GM12892 (cell line): Measurements from ENCODE around the gene TYROBP.

ENCODE experiments used
- DNase-seq: peaks from one replicate; pipeline ENCODE4 v3.0.0; 2011; ENCODE audit not compliant: insufficient read length
- FAIRE-seq: peaks from 2 replicates; lab custom pipeline; 2011; peaks lifted over from hg19 to GRCh38; lab: Jason Lieb, UNC
- POLR2A ChIP-seq: IDR thresholded peaks from 2 replicates; pipeline ENCODE4 v1.6.1; 2011; ENCODE audit warnings: low read depth, low read length, control low read depth
- POLR2AphosphoS5 ChIP-seq: IDR thresholded peaks from 2 replicates; pipeline ENCODE4 v1.6.1; 2011; ENCODE audit warnings: low read depth, low read length, control low read depth
- TAF1 ChIP-seq: IDR thresholded peaks from 2 replicates; pipeline ENCODE4 v1.6.1; 2011; ENCODE audit warnings: low read depth, mild to moderate bottlenecking, control low read depth, low read length, borderline replicate concordance

The TYROBP gene

GRCh38 chr19:35904311-35905068, 3.6 kb downstream of the TYROBP start:
- no peak for DNase-seq
- no peak for TF ChIP-seq TAF1
- no peak for TF ChIP-seq POLR2A
- no peak for TF ChIP-seq POLR2AphosphoS5
- FAIRE-seq, result no peak

- FAIRE-seq (peak; percentile 90), DNase-seq (peak; percentile 76)
- peak; percentile 69; the same call in 1 of the 2 replicates for TF ChIP-seq POLR2A
- peak; percentile 73 for TF ChIP-seq POLR2AphosphoS5
- TF ChIP-seq TAF1, result 0 out of 2 replicates have a peak, but pooled peaks have one; percentile 40
Measured at GRCh38 chr19:35903550-35904179, 4.4 kb downstream of the TYROBP start.

- FAIRE-seq (no peak), DNase-seq (no peak)
- TF ChIP-seq TAF1 (no peak), POLR2AphosphoS5 (no peak)
Measured at GRCh38 chr19:35902870-35903475, 5.1 kb downstream of the TYROBP start.

GRCh38 chr19:35901854-35902661, 6.0 kb downstream of the TYROBP start, which contains the start of gene HCST:
Gene HCST, plus strand, starts transcription at chr19:35902529. Its CDS starts 65 bp downstream, at chr19:35902594.
- DNase-seq (no peak), FAIRE-seq (peak; percentile 93)
- peak; percentile 64; the same call in 1 of the 2 replicates for TF ChIP-seq POLR2AphosphoS5
- peak; percentile 55; the same call in 1 of the 2 replicates for TF ChIP-seq POLR2A
- TF ChIP-seq TAF1, result no peak

GRCh38 chr19:35901055-35901644, 6.9 kb downstream of the TYROBP start:
- FAIRE-seq (peak; percentile 88), DNase-seq (no peak)
- no peak for TF ChIP-seq POLR2AphosphoS5
- TF ChIP-seq TAF1, result no peak
- TF ChIP-seq POLR2A, result no peak

- peak; percentile 93 for DNase-seq
- no peak for TF ChIP-seq TAF1
- peak; percentile 45; the same call in 1 of the 2 replicates for TF ChIP-seq POLR2AphosphoS5
- TF ChIP-seq POLR2A, result 0 out of 2 replicates have a peak, but pooled peaks have one; percentile 21
- FAIRE-seq, result peak; percentile 99
Measured at GRCh38 chr19:35899547-35900214, 8.4 kb downstream of the TYROBP start.

- DNase-seq, result no peak
- FAIRE-seq, result no peak
- no peak for TF ChIP-seq POLR2AphosphoS5
- TF ChIP-seq POLR2A, result no peak
- TF ChIP-seq TAF1, result no peak
Measured at GRCh38 chr19:35898499-35898809, 9.6 kb downstream of the TYROBP start.

GRCh38 chr19:35897706-35898451, 10.2 kb downstream of the TYROBP start:
- TF ChIP-seq POLR2AphosphoS5 (no peak), POLR2A (no peak)
- DNase-seq (no peak), FAIRE-seq (no peak)

- no peak for DNase-seq
- FAIRE-seq, result no peak
- no peak for TF ChIP-seq TAF1
- TF ChIP-seq POLR2A, result no peak
- no peak for TF ChIP-seq POLR2AphosphoS5
Measured at GRCh38 chr19:35896643-35897040, 11.5 kb downstream of the TYROBP start.
